NCI-H1105 treated with DMSO at 0.1 percent for 48 hours (cell line): ENCODE data around the gene CDKN3.
A peak's percentile ranks its signal among the peaks of the same experiment; 100 is the strongest.

Source experiments
- DNase-seq: peaks from one replicate; lab custom pipeline; 2025; lab: John Stamatoyannopoulos, UW

The CDKN3 gene, protein sequence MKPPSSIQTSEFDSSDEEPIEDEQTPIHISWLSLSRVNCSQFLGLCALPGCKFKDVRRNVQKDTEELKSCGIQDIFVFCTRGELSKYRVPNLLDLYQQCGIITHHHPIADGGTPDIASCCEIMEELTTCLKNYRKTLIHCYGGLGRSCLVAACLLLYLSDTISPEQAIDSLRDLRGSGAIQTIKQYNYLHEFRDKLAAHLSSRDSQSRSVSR

DNA sequence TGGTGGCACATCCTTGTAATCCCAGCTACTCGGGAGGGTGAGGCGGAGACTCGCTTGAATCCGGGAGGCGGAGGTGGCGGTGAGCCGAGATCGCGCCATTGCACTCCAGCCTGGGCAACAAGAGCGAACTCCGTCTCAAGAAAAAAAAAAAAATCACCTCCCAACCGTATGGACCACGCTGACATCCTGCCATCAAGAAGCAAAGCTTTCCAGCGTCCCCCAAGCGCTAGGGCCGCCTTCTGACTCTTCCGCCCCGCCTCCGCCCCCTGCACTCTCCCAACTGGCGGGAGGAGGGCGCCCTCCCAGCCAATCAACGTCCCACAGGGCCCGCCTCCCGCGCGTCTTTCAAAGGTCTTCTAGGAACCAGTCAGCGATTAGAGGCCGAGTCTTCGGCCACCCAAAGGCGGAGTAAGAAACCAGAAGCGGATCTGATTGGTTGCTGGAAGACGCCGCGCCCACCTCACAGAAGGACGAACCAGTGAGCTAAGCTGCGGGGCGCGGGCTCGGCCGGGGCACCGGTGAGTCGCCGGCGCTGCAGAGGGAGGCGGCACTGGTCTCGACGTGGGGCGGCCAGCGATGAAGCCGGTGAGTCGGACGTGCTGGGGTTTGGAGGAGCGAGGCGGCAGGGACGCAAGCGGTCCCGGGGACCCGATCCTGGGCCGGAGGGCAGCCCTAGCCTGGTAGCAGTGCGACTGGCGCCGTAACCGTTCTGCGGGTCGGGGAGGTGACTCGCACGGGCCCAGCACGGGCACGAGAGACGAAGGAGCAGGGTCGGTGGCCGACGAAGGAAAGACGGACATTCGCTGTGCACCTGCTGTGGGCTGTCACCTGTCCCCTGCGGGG is at the start of gene CDKN3:
CDKN3 (plus strand) TSS at position 515 of the 843 bp plus-strand sequence; CDS start at position 577, 62 bp downstream.
- DNase-seq: peak; percentile 98

DNA sequence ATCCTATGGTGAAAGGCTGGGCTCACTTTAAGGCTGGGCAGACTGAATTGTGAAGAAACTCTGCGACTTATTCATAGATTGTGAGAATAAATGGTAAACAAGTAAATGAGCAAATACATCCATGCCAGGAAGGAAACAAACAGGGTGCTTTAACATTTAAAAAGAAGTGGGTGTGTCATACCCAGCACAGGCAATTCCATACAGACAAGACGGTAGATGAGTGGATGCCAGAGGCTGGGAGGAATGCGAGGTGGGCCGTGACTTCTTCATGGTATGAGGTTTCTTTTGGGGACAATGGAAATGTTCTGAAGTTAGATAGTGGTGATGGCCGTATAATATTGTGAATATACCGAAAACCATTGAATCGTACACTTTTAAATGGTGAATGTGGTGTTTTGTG is 49.8 kb upstream of the CDKN3 start:
- DNase-seq: no peak

DNA sequence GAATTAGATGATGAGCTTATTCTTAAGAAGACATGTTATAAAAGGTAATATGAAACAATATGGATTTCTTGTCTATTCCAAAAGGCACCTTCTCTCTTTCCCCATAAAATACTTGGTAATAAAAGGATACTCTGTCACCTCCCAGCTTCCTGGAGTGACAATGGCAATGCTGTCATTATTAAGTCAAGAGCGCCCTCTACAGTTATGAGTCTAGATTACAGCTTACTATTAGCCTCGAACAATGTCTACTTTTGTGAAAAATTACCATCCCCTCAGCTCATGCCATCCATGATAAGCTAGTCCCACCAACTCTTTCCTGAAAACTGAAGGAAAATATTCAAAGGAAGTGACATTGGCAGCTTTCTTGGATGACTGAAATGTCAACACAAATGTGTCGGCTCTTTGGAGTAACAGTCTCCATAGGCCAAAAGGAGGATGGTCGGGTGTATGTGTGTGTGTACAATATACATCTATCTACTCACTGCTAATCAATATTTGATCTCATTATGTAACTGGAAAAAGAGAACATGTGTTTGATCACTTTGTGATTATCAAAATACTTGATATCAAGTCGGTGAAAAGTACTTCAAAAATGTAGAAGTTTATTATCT is 48.7 kb upstream of the CDKN3 start:
- peak; percentile 75 for DNase-seq

DNA sequence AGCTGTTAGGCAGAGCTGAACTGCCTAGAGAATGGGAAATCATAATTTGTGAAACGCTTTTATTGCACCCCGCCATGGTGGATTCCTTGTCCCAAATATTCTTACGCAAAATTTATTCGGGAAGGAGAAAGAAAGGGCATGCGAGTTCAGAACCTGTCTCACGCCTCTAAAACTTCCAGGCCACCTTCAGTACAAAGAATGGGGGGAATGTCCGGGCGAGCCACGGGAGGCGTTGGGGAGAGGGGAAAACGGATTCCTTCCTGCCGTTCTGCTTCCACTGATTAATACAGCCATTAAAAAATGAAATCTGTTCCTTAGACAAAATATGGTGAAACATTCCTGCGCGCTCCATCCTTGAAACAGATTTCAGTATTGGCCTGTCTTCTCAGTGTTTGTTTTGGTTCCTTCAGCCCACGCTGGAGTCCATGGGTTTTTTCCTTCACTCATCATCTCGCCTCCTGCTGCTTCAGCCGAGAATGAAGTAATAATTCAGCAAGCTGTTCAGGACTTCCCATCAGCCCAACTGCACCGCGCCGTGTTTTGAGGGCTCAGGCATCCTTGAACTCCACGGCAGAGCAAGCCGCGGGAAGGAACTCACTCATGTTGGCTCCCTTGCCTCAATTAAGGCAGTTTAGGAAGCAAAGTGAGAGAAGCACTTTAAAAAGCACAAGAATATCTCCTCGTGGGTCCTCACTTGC is 47.7 kb upstream of the CDKN3 start:
- no peak for DNase-seq

DNA sequence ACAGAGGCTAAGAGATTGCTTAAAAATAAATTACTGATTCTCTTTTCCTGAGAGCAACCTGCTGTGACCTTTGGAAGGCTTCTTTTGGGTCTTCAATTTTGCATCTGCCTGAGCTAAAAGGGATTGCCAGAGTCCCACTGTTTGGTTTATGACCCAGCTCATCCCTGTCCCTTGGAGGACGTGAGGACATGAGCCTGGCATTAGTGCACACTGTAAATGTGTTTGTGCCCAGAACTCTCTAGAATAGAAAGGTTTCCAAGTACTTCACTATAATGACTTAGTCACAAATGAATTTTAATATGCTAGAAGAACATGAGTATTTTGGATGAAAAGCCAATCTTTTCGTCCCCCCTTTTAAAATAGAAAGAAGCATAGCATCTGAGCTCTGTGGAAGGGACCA is 47.1 kb upstream of the CDKN3 start:
- no peak for DNase-seq

DNA sequence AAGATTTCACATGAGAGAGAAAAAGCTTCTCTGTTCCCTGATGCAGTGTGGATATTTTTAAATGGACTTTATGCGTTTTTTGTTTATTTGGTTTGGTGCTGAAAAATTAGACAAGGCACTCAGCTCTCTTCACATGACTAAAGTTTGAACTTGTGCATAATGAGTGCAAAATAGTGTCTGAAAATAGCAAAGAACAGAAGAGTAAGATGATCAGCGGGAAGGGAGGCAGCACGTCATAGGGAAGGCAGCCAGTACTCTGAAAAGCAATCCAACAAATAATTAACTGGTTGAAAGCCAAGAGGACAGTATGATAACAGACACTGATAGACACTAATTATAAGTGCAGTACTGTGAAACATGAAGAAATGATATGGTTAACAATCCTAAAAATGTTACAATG is 46.6 kb upstream of the CDKN3 start:
- DNase-seq: peak; percentile 33

DNA sequence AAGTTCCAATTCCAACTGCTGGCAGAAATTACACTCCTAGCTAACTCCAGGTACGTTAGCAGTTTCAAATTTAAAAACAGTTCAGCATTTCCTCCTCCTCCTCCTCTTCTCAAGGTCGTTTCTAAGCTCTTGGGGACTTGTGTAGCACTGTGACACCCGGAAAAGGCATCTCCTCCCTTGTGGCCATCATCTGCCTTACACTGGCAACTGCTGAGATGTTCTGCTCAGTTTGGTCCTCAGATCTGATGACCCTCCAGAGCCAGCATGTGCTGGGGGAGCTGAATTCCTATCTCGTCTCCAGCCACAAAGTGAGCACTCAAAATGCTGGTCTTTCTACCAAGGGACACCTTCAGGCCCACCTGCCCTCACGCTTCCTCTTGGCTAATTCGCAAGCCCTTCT is 43.5 kb upstream of the CDKN3 start:
- no peak for DNase-seq

DNA sequence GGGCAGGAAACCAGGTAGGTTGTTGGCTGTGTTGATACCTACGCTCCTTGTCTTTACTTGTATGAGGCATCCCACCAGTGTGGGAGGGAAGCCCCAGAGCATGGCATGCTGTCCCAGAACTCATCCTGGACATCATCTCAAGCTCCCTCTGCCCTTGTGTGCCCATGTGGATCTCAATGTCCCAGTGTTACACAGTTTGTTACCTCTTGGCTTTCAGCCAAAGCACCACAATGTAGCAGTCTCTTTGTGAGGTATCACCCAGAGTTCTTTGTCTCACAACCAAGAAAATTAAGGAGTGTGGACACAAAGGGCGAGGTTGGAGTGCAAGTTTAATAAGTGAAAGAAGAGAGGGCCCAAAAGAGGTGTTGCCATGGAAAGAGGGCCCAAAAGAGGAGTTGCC is 43.1 kb upstream of the CDKN3 start:
- no peak for DNase-seq

DNA sequence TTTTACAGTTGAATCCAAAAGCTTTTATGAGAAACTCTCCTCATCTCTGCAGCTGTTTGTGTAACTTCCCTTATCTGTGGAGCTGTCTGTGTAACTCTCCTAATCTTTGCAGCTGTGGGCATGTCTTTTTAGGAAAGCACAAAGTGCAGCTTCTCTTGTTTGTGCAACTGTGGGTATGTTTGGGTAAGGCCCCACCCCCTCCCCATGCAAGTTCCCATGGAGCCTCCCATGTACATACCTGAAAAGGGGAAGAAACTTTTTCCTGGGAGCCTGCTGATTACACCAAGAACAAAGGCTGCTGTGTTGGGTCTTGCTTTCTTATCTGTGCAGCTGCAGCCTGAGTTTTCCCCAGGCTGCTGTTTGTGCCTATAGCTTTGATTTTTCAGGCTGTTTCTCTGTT is 42.7 kb upstream of the CDKN3 start:
- DNase-seq: no peak

DNA sequence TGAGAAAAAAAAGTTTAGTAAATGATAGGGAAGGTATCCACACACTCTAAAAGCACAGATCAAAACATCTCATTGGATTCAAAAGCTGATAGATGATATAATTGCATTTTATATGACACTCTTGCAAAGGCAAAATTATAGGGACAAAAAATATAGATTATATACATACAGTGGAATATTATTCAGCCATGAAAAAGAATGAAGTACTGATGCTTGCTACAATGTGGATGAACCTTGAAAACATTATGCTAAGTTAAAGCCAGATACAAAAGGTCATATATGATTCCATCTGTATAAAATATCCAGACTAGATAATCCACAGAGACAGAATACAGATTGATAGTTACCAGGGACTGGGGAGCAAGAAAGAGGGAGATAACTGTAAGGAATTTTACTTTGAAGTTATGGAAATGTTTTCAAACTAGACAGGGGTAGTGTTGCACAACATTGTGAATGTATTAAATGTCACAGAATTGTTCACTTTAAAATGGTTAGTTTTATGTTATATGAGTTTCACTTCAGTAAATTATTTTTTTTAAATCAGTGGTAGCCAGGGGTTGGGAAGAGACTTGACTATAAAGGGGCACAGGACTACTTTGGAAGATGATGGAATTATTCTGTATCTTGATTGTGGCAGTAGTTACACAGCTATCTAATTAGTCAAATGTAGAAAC is 41.7 kb upstream of the CDKN3 start:
- DNase-seq: no peak

DNA sequence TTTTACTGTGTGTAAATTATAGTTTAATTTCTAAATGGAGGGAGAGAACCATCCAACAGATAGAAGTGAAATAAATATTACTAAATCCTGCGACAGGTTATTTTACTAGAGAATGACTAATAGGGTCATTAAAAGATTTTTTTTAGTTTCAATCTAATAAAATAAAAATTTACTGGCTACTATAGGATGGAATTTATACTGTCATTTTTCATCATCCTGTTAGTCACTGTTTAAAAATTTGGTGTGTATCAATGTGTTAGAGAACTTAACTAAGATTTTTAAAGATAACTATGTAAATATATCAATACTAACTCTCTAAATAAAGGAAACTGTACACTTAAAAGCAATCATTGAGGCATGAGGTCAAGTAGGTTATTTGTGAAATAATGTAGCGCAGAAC is 41.1 kb upstream of the CDKN3 start:
- DNase-seq: no peak

DNA sequence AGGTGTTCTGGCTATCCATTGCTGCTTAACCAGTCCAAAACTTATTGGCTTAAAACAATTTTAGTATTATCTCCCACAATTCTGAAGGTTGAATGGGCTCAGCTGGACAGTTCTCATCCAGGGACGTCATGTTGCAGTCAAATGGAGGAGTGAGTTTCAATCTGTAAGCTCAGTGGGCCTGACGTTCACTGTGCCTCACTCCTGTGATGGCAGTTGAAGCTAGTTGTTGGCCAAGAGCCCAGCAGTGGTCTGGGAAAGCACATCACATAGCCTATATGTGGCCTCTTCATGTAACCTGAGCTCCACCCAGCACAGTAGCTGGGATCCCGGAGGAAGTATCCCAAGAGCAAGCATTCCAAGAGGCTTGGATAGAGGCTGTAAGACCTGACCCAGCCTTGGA is 40.6 kb upstream of the CDKN3 start:
- no peak for DNase-seq

DNA sequence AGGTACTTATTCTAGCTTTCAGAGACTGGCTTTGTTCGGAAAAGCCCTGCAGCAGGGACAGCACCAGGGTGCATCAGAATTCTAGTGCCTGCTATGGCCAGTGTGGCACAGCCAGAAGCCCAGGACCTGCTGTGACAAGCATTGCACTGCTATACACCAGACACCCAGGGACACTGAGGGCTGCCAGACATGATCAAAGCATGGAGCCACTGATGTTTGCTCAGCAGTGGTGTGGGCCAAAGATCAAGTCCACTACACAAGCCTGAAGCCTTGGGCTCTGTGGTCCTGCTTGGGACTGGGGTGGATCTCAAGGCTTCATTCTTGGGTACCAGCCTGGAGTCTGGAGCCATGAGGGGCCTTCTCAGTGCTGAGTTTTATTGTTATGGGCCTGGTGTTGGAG is 36.1 kb upstream of the CDKN3 start:
- DNase-seq: no peak

DNA sequence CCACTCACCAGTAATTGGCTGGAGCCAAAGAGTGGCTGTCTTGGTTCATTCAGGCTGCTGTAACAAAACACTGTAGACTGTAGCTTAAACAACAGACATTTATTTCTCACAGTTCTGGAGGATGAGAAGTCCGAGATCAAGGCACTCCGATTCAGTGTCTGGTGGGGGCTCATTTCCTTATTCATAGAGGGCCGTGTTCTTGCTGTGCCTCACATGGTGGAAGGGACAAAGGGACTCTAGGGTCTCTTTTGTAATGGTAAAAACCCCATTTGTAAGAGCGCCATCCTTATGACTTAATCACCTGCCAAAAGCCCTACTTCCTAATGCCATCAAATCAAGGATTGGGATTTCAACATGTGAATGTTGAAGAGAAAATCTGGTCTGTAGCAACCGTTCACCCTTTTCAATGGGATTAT is 34.7 kb upstream of the CDKN3 start:
- no peak for DNase-seq

DNA sequence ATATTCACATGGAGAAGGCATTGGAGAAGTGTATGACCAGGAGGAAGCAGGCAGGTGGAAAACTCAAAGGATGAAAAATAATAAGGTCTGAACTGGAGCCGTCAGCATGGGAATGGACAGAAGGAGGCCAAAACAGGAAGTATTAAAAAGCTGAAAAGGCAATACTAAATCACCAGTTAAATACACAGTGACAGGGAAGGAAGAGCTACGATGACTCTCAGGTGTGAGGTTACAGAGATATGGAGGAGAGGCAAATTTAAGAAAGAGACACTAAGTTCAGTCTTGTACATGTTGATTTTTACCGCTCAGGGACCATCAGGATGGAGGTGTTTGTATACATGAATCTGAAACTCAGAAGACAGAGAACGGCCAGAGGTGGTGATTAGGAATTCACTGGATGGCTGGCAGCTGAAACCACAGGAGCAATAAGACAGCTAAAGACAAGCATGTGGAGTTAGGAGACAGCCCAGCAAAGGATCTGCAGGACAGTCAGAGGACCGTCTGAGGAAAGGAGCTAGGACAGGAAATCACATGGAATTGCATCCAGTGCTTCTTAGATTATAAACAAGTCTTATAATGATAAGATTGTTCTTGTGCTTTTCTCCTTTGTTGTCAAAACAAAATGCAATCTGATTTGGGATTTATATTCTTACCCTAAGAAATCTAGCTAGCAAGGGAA is 33.9 kb upstream of the CDKN3 start:
- no peak for DNase-seq

DNA sequence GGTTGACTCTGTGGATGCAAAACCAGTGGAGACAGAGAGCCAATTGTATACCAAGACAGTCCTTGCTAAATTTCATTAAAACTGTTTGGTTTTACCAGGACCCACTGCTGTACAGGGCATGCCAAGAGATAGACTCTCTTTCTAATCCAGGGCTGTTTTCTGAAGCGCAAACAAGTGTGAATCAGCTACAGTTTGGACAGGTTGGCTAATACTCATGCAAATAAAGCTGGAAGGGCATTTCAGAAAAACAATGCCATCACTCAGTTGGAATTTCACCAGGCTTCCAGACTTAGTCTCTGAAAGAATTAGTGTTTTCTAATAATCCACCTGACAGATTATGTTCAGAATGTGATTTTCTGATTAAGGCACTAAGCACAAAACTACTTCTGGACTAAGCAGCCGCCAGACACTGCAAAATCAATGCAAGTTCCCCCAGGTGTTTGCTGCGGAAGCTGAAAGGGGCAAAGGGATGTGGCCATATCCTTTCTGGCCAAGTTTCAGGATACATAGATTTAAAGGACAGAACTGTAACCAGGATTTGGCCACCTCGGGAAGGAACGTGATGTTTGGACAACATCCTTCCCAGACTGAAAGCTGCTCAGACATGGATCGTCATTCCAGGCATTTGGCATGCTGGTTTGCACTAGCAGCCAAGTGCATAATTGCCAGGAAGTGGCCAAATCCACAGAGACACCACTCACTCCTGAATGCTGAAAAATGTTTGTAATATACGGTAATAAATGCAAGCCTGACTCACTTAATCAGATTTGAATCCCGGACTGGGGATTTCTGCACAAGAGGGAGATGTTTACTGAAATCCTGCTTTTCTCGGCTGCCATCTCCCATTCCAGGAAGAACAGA is 32.0 kb upstream of the CDKN3 start:
- DNase-seq: no peak

DNA sequence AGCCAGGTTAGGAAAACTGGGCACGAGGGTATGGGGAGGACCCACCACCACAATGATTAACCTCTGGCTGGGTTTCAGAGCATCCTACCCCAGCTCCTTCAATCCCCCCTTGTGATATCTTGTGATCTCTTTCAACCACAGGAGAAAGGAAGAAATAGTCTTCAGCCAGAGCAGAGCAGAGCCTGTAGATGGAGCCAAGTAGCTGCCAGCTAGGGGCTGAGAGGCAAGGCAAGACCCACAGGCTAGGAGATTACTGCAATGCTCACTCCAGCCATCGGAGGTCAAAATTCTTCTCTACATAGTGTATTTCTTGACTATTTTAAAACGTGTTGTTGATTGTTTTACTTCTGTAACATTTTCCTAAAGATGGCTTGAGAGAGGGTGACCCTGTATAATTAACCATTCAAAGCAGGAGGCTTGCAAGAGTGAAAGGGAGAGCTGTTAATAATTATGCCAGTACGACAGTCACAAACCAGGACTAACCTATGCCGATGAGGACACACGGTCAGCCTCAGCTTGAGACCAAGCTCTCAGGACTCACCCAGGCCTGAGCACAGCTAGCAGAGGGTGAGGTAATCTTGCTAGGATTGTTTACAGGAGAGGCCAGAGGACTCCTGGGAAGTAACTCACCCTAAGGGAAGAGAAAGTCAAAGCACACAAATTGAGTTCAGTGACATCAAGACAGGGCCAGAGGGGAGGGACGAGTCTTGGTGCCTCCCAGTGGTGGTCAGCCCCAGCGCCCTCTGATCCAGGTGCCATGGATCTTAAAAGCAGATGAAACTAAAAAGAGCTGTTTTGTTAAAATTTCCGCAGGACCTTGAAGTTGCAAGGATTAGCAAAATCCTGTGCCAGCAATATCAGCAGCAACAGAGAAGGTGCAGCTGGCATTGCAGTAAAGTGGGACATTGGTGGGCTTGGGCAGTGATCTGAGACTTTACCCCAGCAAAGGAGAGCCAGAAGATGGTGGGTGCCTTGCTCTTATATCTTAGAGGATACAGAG is 29.8 kb upstream of the CDKN3 start:
- DNase-seq: peak; percentile 26

DNA sequence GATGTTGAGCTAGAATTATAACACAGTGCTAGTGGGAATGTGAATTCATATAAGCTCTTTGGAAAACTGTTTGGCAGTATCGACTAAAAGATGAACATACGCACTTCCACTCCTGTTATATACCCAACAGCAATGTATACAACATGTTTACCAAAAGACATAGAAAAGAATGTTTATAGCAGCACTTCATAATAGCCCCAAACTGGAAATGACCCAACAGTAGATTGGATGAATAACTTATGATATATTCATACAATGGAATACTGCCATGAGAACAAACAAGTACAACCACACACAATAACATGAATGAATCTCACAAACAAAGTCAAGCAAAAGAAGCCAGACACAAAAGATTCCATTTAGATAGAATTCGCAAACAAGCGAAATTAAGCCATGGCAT is 28.5 kb upstream of the CDKN3 start:
- DNase-seq: no peak

DNA sequence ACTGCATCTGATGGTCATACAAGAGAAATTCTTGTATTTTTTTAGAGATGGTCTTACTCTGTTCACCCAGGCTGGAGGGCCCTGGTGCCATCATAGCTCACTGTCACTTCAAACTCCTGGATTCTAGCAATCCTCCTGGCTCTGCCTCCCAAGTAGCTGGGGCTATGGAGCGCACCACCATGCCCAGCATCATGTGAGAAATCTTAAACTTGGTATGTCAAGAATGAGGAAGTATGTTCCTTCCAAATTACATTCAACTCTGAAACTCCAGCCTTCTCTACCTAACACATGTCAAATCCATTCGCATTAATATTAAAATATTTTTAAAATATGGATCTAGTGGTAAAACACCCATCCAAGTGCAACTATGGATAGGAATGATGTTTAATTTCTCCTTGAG is 27.5 kb upstream of the CDKN3 start:
- DNase-seq: no peak
